ENCODE data around the gene SEPTIN11. TPM values are rescaled to one million over a fixed set of nuclear protein-coding genes. Genes with fewer than 3 reads are reported as not detected.

Gene SEPTIN11
- polyA plus RNA-seq, 3 donors: 3.2 to 14.8 (median 8.8) TPM

- peaks cover 2 to 3% (median 2%) of the 10 kb centered on the region in 3 donors for H3K27me3 Mint-ChIP-seq (ENCODE audit: low read depth in 3 of 3)
- H3K9me3 Mint-ChIP-seq: peaks cover 0 to 4% (median under 1%) of the 10 kb centered on the region in 7 donors
- H3K36me3 ChIP-seq (replicated peaks in 1 of 2; ENCODE audit: control insufficient read depth in 1 of 2, insufficient read depth in 2 of 2, low read length in 2 of 2): no peaks in the 10 kb centered on the region
- no peak for TF ChIP-seq CTCF (IDR thresholded peaks at IDR 0.05)
- no peaks in the 10 kb centered on the region for H4K20me1 ChIP-seq (ENCODE audit: insufficient read depth, low read length)
- no peak overlapping the region for H3K27ac ChIP-seq (ENCODE audit: low read depth in 1 of 2, low read length in 2 of 2)
- no peaks in the 10 kb centered on the region for H3K9me3 ChIP-seq (replicated peaks in 1 of 2; ENCODE audit: control insufficient read depth in 1 of 2, insufficient read depth in 1 of 2, low read length in 2 of 2)
- no peak overlapping the region for H2AFZ ChIP-seq (ENCODE audit: insufficient read depth, low read depth, low read length, poor library complexity, severe bottlenecking)
- H3K27me3 ChIP-seq (ENCODE audit: control insufficient read depth in 2 of 2, insufficient read depth in 2 of 2, low read length in 2 of 2): no peaks in the 10 kb centered on the region
- no peaks in the 10 kb centered on the region for H3K36me3 Mint-ChIP-seq
- no peaks in the 10 kb centered on the region for H3K4me1 ChIP-seq (ENCODE audit: control insufficient read depth in 1 of 2, insufficient read depth in 2 of 2, low read length in 2 of 2)
- WGBS (ENCODE audit: insufficient coverage): 100% methylated on average over 1 of the region's 7 CpGs
- no peaks in the 10 kb centered on the region for H3K4me1 Mint-ChIP-seq
- no peak overlapping the region for H3K9ac ChIP-seq (ENCODE audit: insufficient read depth, low read length, poor library complexity, severe bottlenecking)
- no peak overlapping the region for H3K4me3 Mint-ChIP-seq
- H3K4me3 ChIP-seq (replicated peaks in 1 of 3; ENCODE audit: low read depth in 2 of 3, low read length in 3 of 3): no peak overlapping the region
- H3K4me2 ChIP-seq (replicated peaks; ENCODE audit: extremely low read depth, low read length, poor library complexity, severe bottlenecking): no peak overlapping the region
- intact Hi-C loops (cut with micrococcal nuclease): no loop called here
- no peaks in the 10 kb centered on the region for H3K79me2 ChIP-seq (ENCODE audit: insufficient read depth, low read length)
- DNase-seq: no peak
- H3K27ac Mint-ChIP-seq: no peak overlapping the region
Measured at GRCh38 chr4:76931576-76932276, 17.8 kb upstream of the SEPTIN11 start.

- Histone ChIP-seq H3K9ac (ENCODE audit: insufficient read depth, low read length, poor library complexity, severe bottlenecking) (no peak overlapping the region), H3K36me3 (replicated peaks in 1 of 2; ENCODE audit: control insufficient read depth in 1 of 2, insufficient read depth in 2 of 2, low read length in 2 of 2) (no peaks in the 10 kb centered on the region), H3K27me3 (ENCODE audit: control insufficient read depth in 2 of 2, insufficient read depth in 2 of 2, low read length in 2 of 2) (no peaks in the 10 kb centered on the region), H3K79me2 (ENCODE audit: insufficient read depth, low read length) (no peaks in the 10 kb centered on the region), H2AFZ (ENCODE audit: insufficient read depth, low read depth, low read length, poor library complexity, severe bottlenecking) (no peak overlapping the region), H3K4me1 (ENCODE audit: control insufficient read depth in 1 of 2, insufficient read depth in 2 of 2, low read length in 2 of 2) (no peaks in the 10 kb centered on the region), H3K4me3 (replicated peaks in 1 of 3; ENCODE audit: low read depth in 2 of 3, low read length in 3 of 3) (no peak overlapping the region), H4K20me1 (ENCODE audit: insufficient read depth, low read length) (no peaks in the 10 kb centered on the region), H3K9me3 (replicated peaks in 1 of 2; ENCODE audit: control insufficient read depth in 1 of 2, insufficient read depth in 1 of 2, low read length in 2 of 2) (peaks cover 0 to 4% of the 10 kb centered on the region in 2 donors), H3K27ac (ENCODE audit: low read depth in 1 of 2, low read length in 2 of 2) (no peak overlapping the region), H3K4me2 (replicated peaks; ENCODE audit: extremely low read depth, low read length, poor library complexity, severe bottlenecking) (no peak overlapping the region)
- DNase-seq: no peak
- Mint-ChIP-seq H3K4me3 (no peak overlapping the region), H3K36me3 (no peaks in the 10 kb centered on the region), H3K4me1 (no peaks in the 10 kb centered on the region), H3K27ac (no peak overlapping the region), H3K9me3 (peaks cover 3 to 15% (median 7%) of the 10 kb centered on the region in 7 donors), H3K27me3 (ENCODE audit: low read depth in 3 of 3) (peaks cover 0 to 4% (median 0%) of the 10 kb centered on the region in 3 donors)
- no peak for TF ChIP-seq CTCF (IDR thresholded peaks at IDR 0.05)
- intact Hi-C loops (cut with micrococcal nuclease): no loop called here
- WGBS (ENCODE audit: insufficient coverage): no CpG with 5 or more reads among the region's 2 CpGs
Measured at GRCh38 chr4:76939184-76939583, 10.4 kb upstream of the SEPTIN11 start.
